GM19395 (cell line): ENCODE data around the gene CMTM8.
A peak's percentile ranks its signal among the peaks of the same experiment; 100 is the strongest.
"Not testable (repeated sequence)": the region's sequence is repeated elsewhere in the genome, so short reads cannot be mapped to it uniquely, and the experiment has no call there.

Source experiments
- ATAC-seq: cut with Tn5 transposase; IDR thresholded peaks from one replicate; pipeline ENCODE4 v1.9.1; 2021; ENCODE audit warnings: mild to moderate bottlenecking, moderate library complexity; ENCODE audit not compliant: unreplicated experiment

The CMTM8 gene

GRCh38 chr3:32373276-32373675 lies 134.8 kb downstream of the CMTM8 start:
- ATAC-seq: no peak

- no peak for ATAC-seq
Observed at GRCh38 chr3:32373844-32374243, 135.4 kb downstream of the CMTM8 start.

DNA sequence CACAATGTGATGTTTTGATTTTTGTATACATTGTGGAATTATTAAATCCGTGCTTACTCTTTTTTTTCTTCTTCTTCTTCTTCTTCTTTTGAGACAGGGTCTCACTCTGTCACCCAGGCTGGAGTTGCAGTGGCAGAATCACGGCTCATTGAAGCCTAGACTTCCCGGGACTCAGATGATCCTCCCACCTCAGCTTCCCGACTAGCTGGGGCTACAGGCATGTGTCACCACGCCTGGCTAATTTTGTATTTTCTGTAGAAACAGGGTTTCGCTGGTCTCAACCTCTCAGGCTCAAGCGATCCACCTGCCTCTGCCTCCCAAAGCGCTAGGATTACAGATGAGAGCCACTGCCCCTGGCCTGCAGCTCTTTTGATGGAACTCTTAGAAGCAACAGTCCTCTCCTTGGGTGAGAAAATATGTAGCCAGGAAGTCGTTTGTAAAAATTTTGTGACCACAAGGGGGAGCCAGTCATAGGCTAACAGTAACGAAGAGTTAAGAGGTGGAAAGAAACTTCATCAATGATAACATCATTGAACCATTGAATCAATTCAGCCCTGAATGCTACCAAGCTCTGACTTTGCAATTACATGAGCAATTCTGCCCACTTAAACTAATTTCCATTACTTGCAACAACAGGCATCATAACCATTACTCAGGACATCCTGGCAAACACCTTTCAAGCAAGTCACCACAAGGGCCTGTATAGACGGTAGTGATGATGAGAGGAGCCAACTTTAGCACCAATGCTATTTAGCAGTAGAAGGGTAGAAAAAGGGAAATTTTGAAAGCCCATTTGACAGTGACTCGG lies 136.5 kb downstream of the CMTM8 start:
- ATAC-seq: peak; percentile 60

DNA sequence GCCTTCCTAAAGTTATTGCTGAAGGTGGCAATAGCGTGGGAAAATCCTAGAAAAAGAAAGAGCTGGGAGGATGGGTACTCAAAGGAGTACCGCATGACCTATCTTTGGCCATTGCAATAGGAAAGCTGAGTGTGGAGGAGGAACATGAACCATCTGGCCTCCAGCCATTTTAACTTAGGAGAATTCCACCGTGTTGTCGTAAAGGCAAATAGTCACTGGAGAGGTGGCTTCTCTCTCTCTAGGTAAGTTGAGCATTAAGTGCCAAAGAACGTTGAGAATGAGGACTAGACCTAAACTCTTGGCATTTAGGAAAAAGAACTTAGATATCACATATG lies 137.1 kb downstream of the CMTM8 start:
- ATAC-seq: no peak

DNA sequence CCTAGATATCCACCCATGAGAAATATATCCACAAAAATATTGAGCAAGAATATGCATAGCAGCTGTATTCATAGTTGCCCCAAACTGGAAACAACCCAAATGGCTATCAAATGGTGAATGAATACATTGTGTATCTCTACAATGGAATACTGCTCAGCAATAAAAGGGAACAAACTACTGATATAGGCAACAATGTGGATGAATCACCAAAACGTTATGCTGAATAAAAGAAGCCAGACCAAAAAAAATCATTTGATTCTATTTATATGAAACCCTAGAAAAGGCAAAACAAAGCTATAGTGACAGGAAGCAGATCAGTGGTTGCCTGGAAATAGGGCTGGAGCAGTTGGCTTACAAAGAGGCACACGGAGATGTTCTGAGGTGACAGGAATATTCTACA lies 137.6 kb downstream of the CMTM8 start:
- ATAC-seq: no peak

GRCh38 chr3:32379831-32380500 lies 141.5 kb downstream of the CMTM8 start:
- no peak for ATAC-seq

DNA sequence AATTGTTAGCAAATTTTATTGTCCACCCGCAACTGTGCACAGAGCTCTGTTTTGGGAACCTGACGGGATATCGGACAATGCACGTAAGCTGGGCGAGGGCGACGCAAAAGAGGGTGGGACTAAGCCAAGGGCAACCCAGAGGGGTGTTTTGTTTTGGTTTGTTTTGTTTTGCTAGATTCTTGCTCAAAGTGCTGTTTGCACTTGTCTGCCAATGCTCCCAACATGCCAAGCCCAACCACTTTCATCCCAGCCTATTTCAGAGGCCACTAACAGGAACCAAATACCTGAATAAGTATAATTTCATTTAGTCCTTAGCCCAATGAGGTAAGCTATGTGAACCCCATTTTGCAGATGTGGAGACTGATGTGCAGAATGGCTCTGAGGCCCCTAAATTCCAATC lies 143.4 kb downstream of the CMTM8 start:
- no peak for ATAC-seq

- no peak for ATAC-seq
Observed at GRCh38 chr3:32383136-32383711, 144.7 kb downstream of the CMTM8 start.

- no peak for ATAC-seq
Observed at GRCh38 chr3:32384938-32385337, 146.5 kb downstream of the CMTM8 start.

- no peak for ATAC-seq
Observed at GRCh38 chr3:32387512-32387911, 149.0 kb downstream of the CMTM8 start.

GRCh38 chr3:32389577-32389976 lies 151.1 kb downstream of the CMTM8 start:
- not testable (repeated sequence) for ATAC-seq

GRCh38 chr3:32391643-32392535 lies 153.4 kb downstream of the CMTM8 start, which contains the start of gene CMTM7:
CMTM7 (plus strand) TSS chr3:32391853; CDS start chr3:32391907, 54 bp downstream.
- peak; percentile 58 for ATAC-seq

DNA sequence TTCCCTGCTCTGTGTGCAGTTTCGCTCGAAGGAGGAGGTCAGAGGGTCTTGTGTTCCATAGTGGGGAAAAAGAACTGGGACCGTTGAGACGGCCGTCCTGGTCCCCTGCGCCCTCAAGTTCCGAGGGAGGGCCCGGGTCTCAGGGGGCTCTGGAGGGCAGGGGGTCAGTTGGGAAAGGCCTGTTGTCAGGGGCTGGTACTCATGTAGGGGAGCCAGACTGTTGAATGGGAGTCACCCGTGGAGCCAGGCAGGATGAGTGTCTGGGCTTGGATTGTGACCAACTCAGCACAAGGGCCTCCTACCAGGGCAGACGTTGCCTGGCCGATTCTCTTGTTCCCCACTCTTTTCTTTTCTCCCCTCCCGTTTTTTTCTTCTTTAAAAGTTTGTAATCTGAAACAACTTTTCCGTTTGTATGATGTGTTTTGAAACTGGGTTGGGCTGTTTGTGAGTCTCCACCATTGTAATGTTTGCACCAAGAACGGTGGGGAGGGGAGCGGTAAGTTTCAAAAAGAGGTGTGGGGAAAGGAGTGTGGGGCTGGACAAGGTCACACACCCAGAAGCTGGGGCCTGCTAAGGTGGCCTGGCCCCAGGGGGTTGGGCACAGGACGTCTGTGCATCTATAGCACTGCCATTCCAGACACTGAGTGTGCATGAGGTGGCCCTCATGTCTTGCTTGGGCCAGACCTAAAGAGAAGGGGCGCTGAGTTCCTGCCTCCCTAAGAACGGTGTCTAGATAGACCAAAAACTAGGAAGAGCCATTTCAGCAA lies 154.2 kb downstream of the CMTM8 start:
- ATAC-seq: no peak

GRCh38 chr3:32395496-32395895 lies 157.0 kb downstream of the CMTM8 start:
- no peak for ATAC-seq

DNA sequence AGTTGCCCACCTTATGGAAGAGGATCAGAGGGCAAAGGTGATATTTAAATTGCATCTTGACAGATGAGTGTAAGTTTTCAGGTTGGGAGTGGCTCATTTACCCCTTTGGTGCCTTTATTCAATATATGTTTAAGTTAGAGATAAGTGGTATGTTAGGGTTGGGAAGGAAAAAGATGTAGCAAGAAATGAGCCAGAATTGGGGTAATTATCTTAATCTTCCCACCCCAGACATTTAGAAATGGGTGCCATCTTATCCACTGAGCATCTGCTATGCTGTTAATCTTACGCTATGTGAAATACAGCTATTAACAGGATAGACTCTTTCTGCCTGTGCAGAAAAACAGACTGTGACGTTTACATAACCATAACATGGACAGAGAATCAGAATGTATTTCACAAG lies 159.5 kb downstream of the CMTM8 start:
- ATAC-seq: no peak

- no peak for ATAC-seq
Observed at GRCh38 chr3:32398531-32398930, 160.1 kb downstream of the CMTM8 start.

DNA sequence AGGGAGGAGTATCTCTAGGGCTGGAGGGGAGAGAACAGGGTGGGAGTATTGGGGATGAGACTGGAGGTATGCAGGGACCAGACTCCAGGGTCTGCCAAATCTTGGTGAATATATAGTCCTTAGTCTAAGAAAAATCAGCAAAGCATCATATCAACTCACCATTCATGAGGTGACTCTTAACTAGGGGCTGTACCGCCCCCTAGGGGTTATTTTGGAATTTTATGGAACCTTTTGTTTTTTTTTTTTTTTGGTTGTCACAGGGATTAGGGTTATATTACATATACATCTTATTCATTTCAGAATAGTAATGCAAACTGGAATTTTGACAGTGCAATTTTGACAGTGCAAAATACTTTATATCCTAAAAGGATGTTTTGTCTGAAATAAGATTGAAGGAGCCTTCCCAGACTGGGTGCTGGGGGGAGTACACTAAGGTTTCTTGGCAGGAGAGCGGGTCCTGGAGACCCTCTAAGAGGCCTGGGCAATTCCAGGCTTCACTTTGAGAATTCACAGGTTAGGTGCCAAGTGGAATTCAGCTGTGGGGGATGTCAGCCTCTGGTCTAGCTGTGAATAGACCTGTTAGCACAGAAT lies 160.6 kb downstream of the CMTM8 start:
- ATAC-seq: no peak

- peak; percentile 27 for ATAC-seq
Observed at GRCh38 chr3:32401126-32401525, 162.6 kb downstream of the CMTM8 start.

- peak; percentile 73 for ATAC-seq
Observed at GRCh38 chr3:32401556-32402081, 163.1 kb downstream of the CMTM8 start.

DNA sequence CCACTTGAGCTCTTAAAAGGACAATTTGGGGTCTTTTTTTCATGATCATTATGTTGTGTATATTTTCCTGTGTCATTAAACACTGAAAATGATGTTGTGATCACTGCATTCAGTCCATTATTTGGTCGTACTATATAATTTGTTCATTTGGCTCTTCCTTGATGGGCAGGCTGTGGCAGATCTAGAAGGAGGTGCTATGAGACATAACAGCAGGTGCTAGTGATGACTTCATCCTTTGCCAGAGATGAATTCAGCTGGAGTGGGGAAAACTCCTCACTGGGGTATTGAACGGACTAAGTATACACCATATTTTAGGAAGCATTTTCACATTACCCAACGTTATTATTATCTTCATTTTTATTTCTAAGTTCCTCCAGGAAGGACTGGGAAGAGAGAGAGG lies 165.2 kb downstream of the CMTM8 start:
- no peak for ATAC-seq
